K562 (cell line): ENCODE data around the gene PPP3CB. TPM values are rescaled to one million over a fixed set of nuclear protein-coding genes. Genes with fewer than 3 reads are reported as not detected.
A peak's percentile ranks its signal among the peaks of the same experiment; 100 is the strongest.

Experiments used
- ADNP ChIP-seq: fragments of 200-800 bp; sonication (Bioruptor generic); IDR thresholded peaks from 2 replicates; pipeline ENCODE4 v1.6.1; 2016; ENCODE audit warnings: missing genetic modification characterization, missing compliant biosample characterization
- CHD2 ChIP-seq: IDR thresholded peaks from 2 replicates; pipeline ENCODE4 v1.6.1; 2011; ENCODE audit warnings: low read depth, low read length
- DIDO1 ChIP-seq: fragments of 450-650 bp; IDR thresholded peaks from 2 replicates; pipeline ENCODE4 v1.6.1; 2016; ENCODE audit warnings: low read depth, missing biosample characterization, missing genetic modification characterization
- E2F8 ChIP-seq: fragments of 450-650 bp; IDR thresholded peaks from 2 replicates; pipeline ENCODE4 v1.7.1; 2018; ENCODE audit warnings: mild to moderate bottlenecking, low read depth; ENCODE audit not compliant: partially characterized antibody
- FOXJ3 ChIP-seq: sonication (generic); formaldehyde crosslinking; IDR thresholded peaks from 2 replicates; pipeline ENCODE4 v1.4.0; 2020; ENCODE audit warnings: mild to moderate bottlenecking, missing genetic modification reagents
- GABPA ChIP-seq: fragments of 200-800 bp; sonication (Bioruptor generic); conservative IDR thresholded peaks from 2 replicates; pipeline ENCODE4 v1.6.1; 2016; ENCODE audit warnings: low read depth, missing genetic modification characterization, missing compliant biosample characterization
- HINFP ChIP-seq: fragments of 450-650 bp; conservative IDR thresholded peaks from 2 replicates; pipeline ENCODE4 v1.6.1; 2016; ENCODE audit warnings: missing genetic modification characterization, low read depth, mild to moderate bottlenecking, control low read depth, missing compliant biosample characterization
- HSF4 ChIP-seq: fragments of 250-450 bp; sonication (Bioruptor Pico); IDR thresholded peaks from 2 replicates; pipeline ENCODE4 v2.1.2; 2022; ENCODE audit warnings: mild to moderate bottlenecking, moderate library complexity, borderline replicate concordance
- KLF1 ChIP-seq: fragments of 450-650 bp; IDR thresholded peaks from 2 replicates; pipeline ENCODE4 v1.6.1; 2016; ENCODE audit warnings: missing genetic modification characterization, missing compliant biosample characterization
- PBX2 ChIP-seq, 2 experiments: IDR thresholded peaks in 1 of 2; conservative IDR thresholded peaks in 1 of 2; 2 replicates each; pipeline ENCODE4 v1.6.1; 2016; ENCODE audit warnings: low read depth in 2 of 2, mild to moderate bottlenecking in 1 of 2, missing compliant biosample characterization in 1 of 2, missing genetic modification characterization in 1 of 2, moderate library complexity in 1 of 2
- PCBP2 ChIP-seq: fragments of 200-400 bp; formaldehyde crosslinking; IDR thresholded peaks from 2 replicates; pipeline ENCODE4 v1.6.1; 2018; ENCODE audit warnings: low read length, low read depth, mild to moderate bottlenecking, moderate library complexity; ENCODE audit not compliant: poor library complexity, severe bottlenecking
- PURB ChIP-seq: sonication (generic); formaldehyde crosslinking; IDR thresholded peaks from 2 replicates; pipeline ENCODE4 v1.9.0; 2021; ENCODE audit warnings: low read depth, mild to moderate bottlenecking, missing genetic modification reagents
- SLC30A9 ChIP-seq: fragments of 250-450 bp; sonication (Bioruptor Pico); IDR thresholded peaks from 2 replicates; pipeline ENCODE4 v1.8.0; 2022; ENCODE audit warnings: mild to moderate bottlenecking, moderate library complexity
- SMAD3 ChIP-seq: fragments of 450-650 bp; formaldehyde crosslinking; conservative IDR thresholded peaks from 2 replicates; pipeline ENCODE4 v1.4.0; 2020; ENCODE audit warnings: mild to moderate bottlenecking
- ZC3H4 ChIP-seq: sonication (generic); formaldehyde crosslinking; IDR thresholded peaks from 2 replicates; pipeline ENCODE4 v1.9.0; 2021; ENCODE audit warnings: missing genetic modification reagents, borderline replicate concordance
- ZNF134 ChIP-seq: fragments of 250-450 bp; sonication (Bioruptor Pico); conservative IDR thresholded peaks from 2 replicates; pipeline ENCODE4 v1.4.0; 2020
- ZNF212 ChIP-seq: fragments of 450-650 bp; formaldehyde crosslinking; IDR thresholded peaks from 2 replicates; pipeline ENCODE4 v1.4.0; 2020; ENCODE audit warnings: mild to moderate bottlenecking
- ZNF324 ChIP-seq: fragments of 250-450 bp; sonication (Bioruptor Pico); IDR thresholded peaks from 2 replicates; pipeline ENCODE4 v1.4.0; 2020; ENCODE audit warnings: mild to moderate bottlenecking
- ZNF408 ChIP-seq: fragments of 250-450 bp; sonication (Bioruptor Pico); IDR thresholded peaks from 2 replicates; pipeline ENCODE4 v1.4.0; 2020; ENCODE audit warnings: low read depth, mild to moderate bottlenecking, moderate library complexity
- polyA plus RNA-seq, 8 experiments: library from polyadenylated mRNA; depleted of rRNA in 4 of 8; stranded (reverse) in 5 of 8; unstranded in 3 of 8; fragments of >200 nt; fragmentation: Nextera tagmentation in 2 of 8; fragmentation: Illumina TruSeq in 1 of 8; extraction: Ambion mirVana in 2 of 8; extraction: Trizol in 1 of 8; gene quantifications; 2 replicates each; pipeline versions ENCODE4 v1.2.1 to v1.2.3, GENCODE V29; 2011 to 2014; ENCODE audit warnings: inconsistent platforms in 1 of 8, missing spikeins in 1 of 8
- total RNA-seq, 7 experiments: library from RNA; depleted of rRNA in 6 of 7; stranded (reverse); fragments of >200 nt in 6 of 7; fragmentation: Illumina TruSeq in 2 of 7; extraction: Trizol in 2 of 7; gene quantifications; 2 replicates each; pipeline versions ENCODE4 v1.2.1 to v1.2.3, GENCODE V29; 2011 to 2021; ENCODE audit warnings: low replicate concordance in 1 of 7

PPP3CB gene
- total and polyA plus RNA-seq, 9 of the 15 experiments (the other 6 are each of a cell fraction or from before 2014, with no cell fraction given), result 9.6 to 27.6 (median 17.8) TPM

- no peak for TF ChIP-seq FOXJ3
- TF ChIP-seq PCBP2, result no peak
- TF ChIP-seq ADNP, result no peak
- no peak for TF ChIP-seq SLC30A9
- peak; percentile 76 for TF ChIP-seq CHD2
- TF ChIP-seq ZNF324, result no peak
- TF ChIP-seq ZNF408 (CRISPR knock-in tag), result no peak
- no peak; the same call in 1 of the 2 replicates for TF ChIP-seq HINFP (tag)
- 0 out of 2 replicates have a peak, but pooled peaks have one; percentile 11 for TF ChIP-seq DIDO1
- TF ChIP-seq PURB, result no peak
- TF ChIP-seq HSF4 (CRISPR knock-in tag), result no peak
- TF ChIP-seq SMAD3, result no peak
- no peak for TF ChIP-seq ZNF212 (CRISPR knock-in tag)
- TF ChIP-seq E2F8, result no peak
- no peak for TF ChIP-seq ZNF134 (CRISPR knock-in tag)
- TF ChIP-seq KLF1, result no peak
- TF ChIP-seq PBX2 (CRISPR knock-in tag; IDR thresholded peaks at IDR 0.05; ENCODE audit: low read depth), result no peak
- no peak for TF ChIP-seq PBX2 (tag; conservative IDR thresholded peaks at IDR 0.05; ENCODE audit: low read depth)
- TF ChIP-seq ZC3H4, result no peak
- no peak for TF ChIP-seq GABPA (tag)
Measured at GRCh38 chr10:73495884-73496674, at the start of gene PPP3CB (continued).
